Body of pancreas (tissue), 4 donors: ENCODE measurements around the gene H6PD.

Experiments
- POLR2A ChIP-seq, 3 donors: fragments of 450-650 bp; IDR thresholded peaks; one replicate each; pipeline ENCODE4 v1.6.1; 2016; ENCODE audit warnings: antibody characterized with exemption in 3 of 3, mild to moderate bottlenecking in 2 of 3
- TF ChIP-seq, protein P1 (sequence below), 7 experiments: fragments of 450-650 bp in 4 of 7; fragments of 200-600 bp in 3 of 7; sonication (generic) in 3 of 7; IDR thresholded peaks; one replicate each; pipeline ENCODE4 v1.5.1; 2016 to 2019; ENCODE audit warnings: antibody characterized with exemption in 7 of 7

DNA sequence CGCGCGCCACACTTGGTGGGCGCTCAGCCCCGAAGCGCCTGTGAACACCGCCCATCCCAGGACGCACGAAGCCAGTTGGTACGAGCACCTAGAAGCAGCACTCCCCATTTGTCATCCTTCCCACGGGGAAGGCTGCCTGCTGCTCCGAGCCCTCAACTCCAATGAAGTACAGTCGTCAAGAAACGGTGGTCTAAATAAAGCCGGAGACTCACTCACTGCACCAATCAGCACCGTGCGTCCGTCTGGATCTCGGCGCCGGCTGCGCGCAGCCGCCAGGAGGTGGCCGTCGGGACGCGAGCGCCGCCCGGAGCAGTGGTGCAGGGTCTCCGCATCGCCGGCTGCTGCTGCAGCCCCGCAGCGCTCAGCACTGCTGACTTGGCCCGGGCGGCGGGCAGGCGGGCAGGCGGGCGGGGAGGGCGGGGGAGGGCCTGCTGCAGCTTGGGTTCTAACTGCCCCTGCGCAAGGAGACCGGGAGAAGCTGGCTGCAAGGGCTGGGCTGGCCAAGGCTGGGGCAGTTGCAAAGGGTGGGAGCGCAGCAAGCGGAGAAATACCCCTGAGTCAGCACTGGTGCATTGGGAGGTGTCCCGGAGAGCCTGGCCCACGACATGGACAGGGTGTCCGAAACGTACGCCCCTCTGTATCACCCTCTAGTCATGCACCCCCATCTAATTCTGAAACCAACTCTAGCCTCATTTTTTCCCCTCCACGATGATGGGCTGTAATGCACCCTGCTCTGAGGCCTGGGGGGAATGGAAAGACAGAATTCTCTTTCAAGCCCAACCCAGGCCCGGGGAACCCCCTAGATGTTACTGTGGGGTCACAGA is 35.8 kb upstream of the H6PD start:
- TF ChIP-seq, protein P1, sequence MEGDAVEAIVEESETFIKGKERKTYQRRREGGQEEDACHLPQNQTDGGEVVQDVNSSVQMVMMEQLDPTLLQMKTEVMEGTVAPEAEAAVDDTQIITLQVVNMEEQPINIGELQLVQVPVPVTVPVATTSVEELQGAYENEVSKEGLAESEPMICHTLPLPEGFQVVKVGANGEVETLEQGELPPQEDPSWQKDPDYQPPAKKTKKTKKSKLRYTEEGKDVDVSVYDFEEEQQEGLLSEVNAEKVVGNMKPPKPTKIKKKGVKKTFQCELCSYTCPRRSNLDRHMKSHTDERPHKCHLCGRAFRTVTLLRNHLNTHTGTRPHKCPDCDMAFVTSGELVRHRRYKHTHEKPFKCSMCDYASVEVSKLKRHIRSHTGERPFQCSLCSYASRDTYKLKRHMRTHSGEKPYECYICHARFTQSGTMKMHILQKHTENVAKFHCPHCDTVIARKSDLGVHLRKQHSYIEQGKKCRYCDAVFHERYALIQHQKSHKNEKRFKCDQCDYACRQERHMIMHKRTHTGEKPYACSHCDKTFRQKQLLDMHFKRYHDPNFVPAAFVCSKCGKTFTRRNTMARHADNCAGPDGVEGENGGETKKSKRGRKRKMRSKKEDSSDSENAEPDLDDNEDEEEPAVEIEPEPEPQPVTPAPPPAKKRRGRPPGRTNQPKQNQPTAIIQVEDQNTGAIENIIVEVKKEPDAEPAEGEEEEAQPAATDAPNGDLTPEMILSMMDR (IDR thresholded peaks at IDR 0.05), result peak in 1 of 7 experiments; percentile 8
- no peak for TF ChIP-seq POLR2A (IDR thresholded peaks at IDR 0.05)
